ENCODE measurements around the gene PHF20. TPM values are rescaled to one million over a fixed set of nuclear protein-coding genes. Genes with fewer than 3 reads are reported as not detected.

PHF20 gene
- polyA plus RNA-seq, 3 donors: 54.7 to 78.2 (median 73.6) TPM

DNA sequence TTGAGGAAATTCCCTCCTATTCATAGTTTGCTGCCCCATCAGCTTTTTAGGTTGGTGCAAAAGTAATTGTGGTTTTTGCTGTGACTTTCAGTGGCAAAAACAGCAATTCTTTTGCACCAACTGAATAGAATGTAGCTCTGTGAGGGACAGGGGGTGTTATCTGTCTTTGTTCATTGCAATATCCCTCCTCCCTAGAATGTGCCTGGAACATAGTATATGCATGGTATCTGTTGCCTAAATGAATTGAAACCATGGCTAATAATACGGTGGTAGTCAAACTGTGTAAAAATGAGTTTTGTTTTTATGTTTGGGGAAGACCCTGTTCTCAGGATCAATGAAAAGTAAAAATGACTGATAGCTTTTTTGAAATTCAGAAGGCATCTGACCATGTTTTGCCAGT lies 137.4 kb downstream of the PHF20 start:
- Mint-ChIP-seq H3K27ac (no peak overlapping the region), H3K4me3 (no peak overlapping the region), H3K27me3 (ENCODE audit: low read depth in 3 of 3) (no peaks in the 10 kb centered on the region), H3K36me3 (peaks cover 81 to 94% of the 10 kb centered on the region in 2 donors), H3K4me1 (no peaks in the 10 kb centered on the region), H3K9me3 (peaks cover 0 to 2% (median 0%) of the 10 kb centered on the region in 7 donors)
- intact Hi-C loops (cut with micrococcal nuclease): no loop called here
- H3K9ac ChIP-seq (ENCODE audit: insufficient read depth, low read length, poor library complexity, severe bottlenecking): no peak overlapping the region
- H3K36me3 ChIP-seq (replicated peaks in 1 of 2; ENCODE audit: control insufficient read depth in 1 of 2, insufficient read depth in 2 of 2, low read length in 2 of 2): peaks cover 49 to 99% of the 10 kb centered on the region in 2 donors
- no peak overlapping the region for H3K4me2 ChIP-seq (replicated peaks; ENCODE audit: extremely low read depth, low read length, poor library complexity, severe bottlenecking)
- H3K27me3 ChIP-seq (ENCODE audit: control insufficient read depth in 2 of 2, insufficient read depth in 2 of 2, low read length in 2 of 2): no peaks in the 10 kb centered on the region
- no peak overlapping the region for H3K27ac ChIP-seq (ENCODE audit: low read depth in 1 of 2, low read length in 2 of 2)
- no peaks in the 10 kb centered on the region for H3K4me1 ChIP-seq (ENCODE audit: control insufficient read depth in 1 of 2, insufficient read depth in 2 of 2, low read length in 2 of 2)
- no peaks in the 10 kb centered on the region for H3K9me3 ChIP-seq (replicated peaks in 1 of 2; ENCODE audit: control insufficient read depth in 1 of 2, insufficient read depth in 1 of 2, low read length in 2 of 2)
- WGBS (ENCODE audit: insufficient coverage): 100% methylated on average over 1 of the region's 1 CpG
- H2AFZ ChIP-seq (ENCODE audit: insufficient read depth, low read depth, low read length, poor library complexity, severe bottlenecking): no peak overlapping the region
- no peak overlapping the region for H3K4me3 ChIP-seq (replicated peaks in 1 of 3; ENCODE audit: low read depth in 2 of 3, low read length in 3 of 3)
- DNase-seq: no peak
- H4K20me1 ChIP-seq (ENCODE audit: insufficient read depth, low read length): peaks cover 36% of the 10 kb centered on the region
- no peak for TF ChIP-seq CTCF (IDR thresholded peaks at IDR 0.05)
- no peaks in the 10 kb centered on the region for H3K79me2 ChIP-seq (ENCODE audit: insufficient read depth, low read length)

- Histone ChIP-seq H3K27me3 (ENCODE audit: control insufficient read depth in 2 of 2, insufficient read depth in 2 of 2, low read length in 2 of 2) (no peaks in the 10 kb centered on the region), H3K9me3 (replicated peaks in 1 of 2; ENCODE audit: control insufficient read depth in 1 of 2, insufficient read depth in 1 of 2, low read length in 2 of 2) (no peaks in the 10 kb centered on the region), H3K79me2 (ENCODE audit: insufficient read depth, low read length) (no peaks in the 10 kb centered on the region), H3K36me3 (replicated peaks in 1 of 2; ENCODE audit: control insufficient read depth in 1 of 2, insufficient read depth in 2 of 2, low read length in 2 of 2) (peaks cover 54 to 99% of the 10 kb centered on the region in 2 donors), H3K27ac (ENCODE audit: low read depth in 1 of 2, low read length in 2 of 2) (no peak overlapping the region), H4K20me1 (ENCODE audit: insufficient read depth, low read length) (peaks cover 36% of the 10 kb centered on the region), H3K9ac (ENCODE audit: insufficient read depth, low read length, poor library complexity, severe bottlenecking) (no peak overlapping the region), H3K4me3 (replicated peaks in 1 of 3; ENCODE audit: low read depth in 2 of 3, low read length in 3 of 3) (no peak overlapping the region), H3K4me2 (replicated peaks; ENCODE audit: extremely low read depth, low read length, poor library complexity, severe bottlenecking) (no peak overlapping the region), H2AFZ (ENCODE audit: insufficient read depth, low read depth, low read length, poor library complexity, severe bottlenecking) (no peak overlapping the region), H3K4me1 (ENCODE audit: control insufficient read depth in 1 of 2, insufficient read depth in 2 of 2, low read length in 2 of 2) (no peaks in the 10 kb centered on the region)
- H3K36me3 Mint-ChIP-seq: peaks cover 80 to 93% of the 10 kb centered on the region in 2 donors
- no peak for TF ChIP-seq CTCF (IDR thresholded peaks at IDR 0.05)
- no CpG with 5 or more reads among the region's 1 CpG for WGBS (ENCODE audit: insufficient coverage)
- H3K27ac Mint-ChIP-seq: no peak overlapping the region
- intact Hi-C loops (cut with micrococcal nuclease): no loop called here
- peaks cover 0 to 2% (median 0%) of the 10 kb centered on the region in 7 donors for H3K9me3 Mint-ChIP-seq
- no peaks in the 10 kb centered on the region for H3K4me1 Mint-ChIP-seq
- no peak for DNase-seq
- no peaks in the 10 kb centered on the region for H3K27me3 Mint-ChIP-seq (ENCODE audit: low read depth in 3 of 3)
- H3K4me3 Mint-ChIP-seq: no peak overlapping the region
Measured at GRCh38 chr20:35909796-35910195, 138.0 kb downstream of the PHF20 start.
